ENCODE data around the gene DELE1.

DELE1 gene

DNA sequence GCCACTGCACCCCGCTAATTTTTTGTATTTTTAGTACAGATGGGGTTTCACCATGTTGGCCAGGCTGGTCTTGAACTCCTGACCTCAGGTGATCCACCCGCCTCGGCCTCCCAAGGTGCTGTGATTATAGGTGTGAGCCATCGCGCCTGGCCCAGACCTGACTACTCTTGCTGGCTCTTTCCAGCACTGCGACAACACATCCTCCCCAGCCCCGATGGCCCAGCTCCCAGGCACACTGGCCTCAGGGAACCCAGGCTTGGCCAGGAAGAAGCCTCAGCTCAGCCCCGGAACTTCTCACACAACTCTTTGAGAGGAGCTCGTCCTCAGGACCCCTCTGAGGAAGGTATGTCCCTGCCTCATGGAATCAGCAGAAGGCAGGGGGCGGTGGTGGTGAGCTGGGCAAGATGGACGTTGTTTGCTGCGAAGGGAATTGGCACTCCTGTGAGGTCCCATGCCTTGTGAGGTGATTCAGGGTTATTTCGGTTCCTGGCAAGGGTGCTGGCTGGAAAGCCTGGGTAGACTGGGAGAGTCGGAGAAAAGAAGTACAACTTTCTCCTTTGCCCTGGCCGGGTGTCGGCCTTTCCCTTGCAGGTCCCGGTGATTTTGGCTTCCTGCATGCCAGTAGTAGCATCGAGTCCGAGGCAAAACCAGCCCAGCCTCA, 5.9 kb downstream of the DELE1 start:
- DNase-seq, result no peak

DNA sequence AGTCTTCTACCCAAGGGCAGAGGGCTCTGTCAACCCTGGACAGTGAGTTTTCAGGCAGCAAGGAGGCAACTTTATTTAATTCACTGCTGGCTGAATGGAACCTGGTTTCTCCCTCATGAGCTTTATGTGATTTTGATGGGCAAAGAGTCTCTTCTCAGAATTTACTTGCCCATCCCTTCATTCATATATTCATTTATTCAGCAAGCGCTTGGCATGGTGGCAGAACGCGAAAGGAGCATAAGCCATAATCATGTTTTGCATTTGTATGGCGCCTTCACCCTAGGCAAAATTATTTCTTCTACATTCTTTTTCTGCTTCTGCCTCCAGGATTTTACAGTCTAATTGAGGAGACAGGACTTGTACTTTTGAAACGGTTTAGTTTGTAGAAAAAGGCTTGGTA, 8.0 kb downstream of the DELE1 start:
- DNase-seq, result no peak

DNA sequence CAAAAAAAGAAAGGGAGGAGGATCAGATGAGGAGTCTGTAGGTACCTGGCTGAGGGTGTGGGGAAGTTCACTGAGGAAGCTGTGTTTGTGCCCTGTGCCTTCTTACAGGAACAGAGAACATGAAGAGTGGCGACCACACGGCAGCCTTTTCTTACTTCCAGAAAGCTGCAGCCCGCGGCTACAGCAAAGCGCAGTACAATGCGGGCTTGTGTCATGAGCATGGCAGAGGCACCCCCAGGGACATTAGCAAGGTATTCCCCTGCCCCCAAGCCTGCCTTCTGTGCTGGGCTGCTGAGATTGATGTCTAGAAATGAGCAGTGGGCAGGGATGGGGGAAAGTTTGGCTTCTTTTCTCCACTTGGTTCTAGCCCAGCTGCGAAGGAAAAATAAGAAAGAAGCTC, 9.5 kb downstream of the DELE1 start:
- no peak for DNase-seq

DNA sequence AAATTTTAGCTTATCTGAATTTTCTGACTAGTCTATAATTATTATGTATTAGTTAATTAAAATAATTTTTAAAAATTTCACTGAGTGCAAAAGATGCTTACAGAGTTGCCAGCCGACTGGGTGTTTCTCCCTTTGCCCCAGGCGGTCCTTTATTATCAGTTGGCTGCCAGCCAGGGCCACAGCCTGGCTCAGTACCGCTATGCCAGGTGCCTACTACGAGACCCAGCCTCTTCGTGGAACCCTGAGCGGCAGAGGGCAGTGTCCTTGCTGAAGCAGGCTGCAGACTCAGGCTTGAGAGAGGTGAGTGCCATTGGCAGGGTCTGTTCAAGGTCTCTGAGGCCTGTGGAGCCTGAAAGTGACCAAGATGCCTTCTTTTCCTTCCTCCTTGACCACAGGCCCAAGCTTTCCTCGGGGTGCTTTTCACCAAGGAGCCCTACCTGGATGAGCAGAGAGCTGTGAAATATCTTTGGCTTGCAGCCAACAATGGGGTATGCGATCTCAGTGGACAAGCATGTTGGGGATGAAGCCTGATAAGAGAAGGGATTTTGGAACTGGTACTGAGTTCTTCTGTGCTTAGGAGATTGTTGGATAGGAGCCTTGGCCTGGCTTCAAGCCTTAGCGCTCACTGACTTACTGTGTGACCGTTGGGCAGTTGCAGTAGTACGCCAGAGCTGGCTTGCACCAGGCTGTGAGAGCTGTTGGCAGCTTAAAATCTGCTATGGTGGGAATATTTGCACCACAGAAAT, 10.6 kb downstream of the DELE1 start:
- DNase-seq, result no peak

DNA sequence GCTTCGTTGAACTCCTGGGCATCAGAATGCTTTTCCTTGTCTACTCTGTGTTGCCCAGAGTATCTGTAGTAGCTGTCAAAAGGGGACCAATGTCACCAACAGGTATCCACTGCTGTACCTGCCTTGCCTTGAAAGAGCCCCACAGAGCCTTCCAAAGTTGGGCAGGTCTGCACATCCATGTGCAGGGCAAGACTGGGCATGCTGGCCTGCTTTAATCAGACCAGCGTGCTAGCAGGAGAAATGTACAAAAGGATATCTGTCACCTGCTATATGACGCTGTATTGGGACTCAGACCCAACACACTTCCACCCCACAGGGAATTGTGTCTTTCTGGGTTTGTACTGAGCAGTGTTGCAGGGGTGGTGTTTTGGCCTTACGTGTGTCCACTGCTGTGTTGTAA, 11.9 kb downstream of the DELE1 start:
- no peak for DNase-seq

DNA sequence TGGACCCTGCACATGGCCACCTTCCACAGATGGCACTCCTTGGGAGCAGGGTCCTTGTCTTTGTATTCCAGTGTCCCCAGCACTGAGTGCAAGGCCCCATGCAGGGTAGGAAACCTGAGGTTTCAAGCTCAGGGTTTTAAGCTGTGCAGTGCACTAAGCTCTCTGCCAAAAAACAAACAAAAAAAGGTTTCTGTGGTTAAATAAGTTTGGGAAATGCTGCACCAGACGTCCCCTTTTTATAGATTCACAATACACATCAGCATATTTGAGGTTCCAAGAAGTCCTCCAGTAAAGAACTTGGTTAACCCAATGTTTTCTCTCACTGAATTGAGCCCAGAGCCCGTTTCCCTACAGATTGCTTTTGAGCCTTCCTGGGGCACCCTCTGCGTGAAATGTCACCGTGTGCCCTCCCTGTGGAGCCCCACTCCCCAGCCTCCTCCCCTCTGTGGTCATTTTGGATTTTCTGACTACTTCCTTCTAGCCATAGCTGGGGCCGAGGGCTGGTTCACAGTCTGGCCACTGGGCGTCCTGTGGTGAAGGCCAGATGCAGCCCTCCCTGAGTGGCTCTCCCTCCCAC, 17.1 kb downstream of the DELE1 start:
- no peak for DNase-seq

DNA sequence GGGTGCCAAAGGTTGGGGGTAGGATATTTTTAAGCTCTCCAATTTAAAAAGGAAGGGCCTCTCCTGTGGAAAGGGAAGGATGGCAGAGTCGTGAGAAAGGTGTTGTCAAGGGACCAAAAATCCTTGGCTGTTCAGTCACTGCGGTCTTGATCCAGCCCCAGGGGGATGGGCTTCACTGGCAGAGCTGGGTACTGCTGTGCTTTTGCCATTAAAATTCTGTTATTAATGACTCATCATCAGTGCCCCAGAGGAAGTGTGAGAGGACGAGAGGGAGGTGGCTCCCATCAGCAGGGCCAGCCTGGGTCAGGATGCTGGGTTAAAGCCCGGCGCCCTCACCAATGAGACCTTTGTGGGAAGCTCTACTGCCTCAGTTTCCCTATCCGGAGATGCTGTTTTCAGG, 17.6 kb downstream of the DELE1 start:
- no peak for DNase-seq

DNA sequence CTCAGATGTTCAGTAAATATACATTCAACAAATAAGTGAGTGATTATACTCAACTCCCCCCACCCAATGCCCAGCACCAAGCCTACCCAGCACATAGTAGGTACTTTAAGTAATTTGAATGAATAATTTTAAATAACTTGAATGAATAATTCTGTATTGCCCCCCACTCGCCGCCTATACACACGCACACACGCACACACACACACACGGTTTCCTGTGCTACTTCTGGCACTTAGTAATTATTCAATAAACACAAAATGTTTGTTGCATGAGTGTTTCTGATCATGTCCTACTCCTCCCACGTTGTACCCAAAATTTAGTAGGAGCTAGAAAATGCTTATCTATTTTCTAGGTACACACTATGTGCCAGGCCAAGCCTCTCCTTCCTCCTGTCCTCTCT, 18.1 kb downstream of the DELE1 start:
- no peak for DNase-seq

DNA sequence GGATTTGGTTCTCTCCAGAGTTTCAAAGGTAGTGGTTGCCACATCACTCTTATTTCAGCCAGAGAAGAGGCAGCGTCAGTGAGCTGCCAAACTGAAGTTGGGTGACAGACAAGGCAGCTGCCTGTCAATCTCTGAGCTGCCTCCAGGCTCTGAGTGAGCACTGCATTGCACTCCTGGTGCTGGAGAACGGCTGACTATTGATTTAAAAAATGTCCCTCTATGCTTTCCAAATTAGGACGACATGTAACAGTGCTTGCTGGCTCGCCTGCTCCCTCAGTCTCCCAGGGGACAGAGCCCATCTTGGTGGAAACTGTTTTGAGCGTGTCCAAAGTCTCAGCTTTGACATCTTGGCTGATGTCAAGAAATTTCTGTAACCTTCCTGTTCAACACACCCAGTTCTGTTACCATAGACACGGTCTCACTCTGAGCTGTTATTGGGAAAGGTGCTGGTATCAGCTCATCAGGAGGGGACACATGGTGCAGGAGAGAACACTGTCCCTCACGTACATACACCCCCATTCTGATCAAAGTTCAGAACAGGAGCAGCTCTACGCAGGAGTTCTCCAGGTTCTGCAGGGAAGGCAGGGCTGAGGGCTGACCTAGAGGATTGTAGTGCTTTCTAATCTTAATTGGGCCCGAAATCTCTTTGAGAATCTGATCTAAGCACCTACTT, 18.6 kb downstream of the DELE1 start:
- no peak for DNase-seq

DNA sequence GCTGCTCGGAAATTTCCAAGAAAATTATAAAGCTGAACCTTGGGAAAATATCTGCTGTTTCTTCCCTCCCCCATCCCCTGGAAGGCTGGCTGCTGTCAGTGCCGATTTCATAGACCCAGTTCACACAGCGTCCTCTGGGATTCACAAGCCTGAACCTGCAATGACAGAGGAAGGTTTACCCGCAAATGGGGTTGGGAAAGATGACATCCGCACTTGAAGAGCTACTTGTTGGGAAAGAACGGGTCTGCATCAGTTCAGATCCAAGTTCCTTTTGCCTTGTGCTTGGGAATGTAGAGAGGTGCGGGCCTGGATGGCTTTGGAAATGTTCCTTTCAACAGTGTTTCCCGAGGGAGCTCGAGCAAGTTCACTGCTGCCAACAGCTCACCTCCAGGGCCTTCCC, 20.4 kb downstream of the DELE1 start:
- no peak for DNase-seq

DNA sequence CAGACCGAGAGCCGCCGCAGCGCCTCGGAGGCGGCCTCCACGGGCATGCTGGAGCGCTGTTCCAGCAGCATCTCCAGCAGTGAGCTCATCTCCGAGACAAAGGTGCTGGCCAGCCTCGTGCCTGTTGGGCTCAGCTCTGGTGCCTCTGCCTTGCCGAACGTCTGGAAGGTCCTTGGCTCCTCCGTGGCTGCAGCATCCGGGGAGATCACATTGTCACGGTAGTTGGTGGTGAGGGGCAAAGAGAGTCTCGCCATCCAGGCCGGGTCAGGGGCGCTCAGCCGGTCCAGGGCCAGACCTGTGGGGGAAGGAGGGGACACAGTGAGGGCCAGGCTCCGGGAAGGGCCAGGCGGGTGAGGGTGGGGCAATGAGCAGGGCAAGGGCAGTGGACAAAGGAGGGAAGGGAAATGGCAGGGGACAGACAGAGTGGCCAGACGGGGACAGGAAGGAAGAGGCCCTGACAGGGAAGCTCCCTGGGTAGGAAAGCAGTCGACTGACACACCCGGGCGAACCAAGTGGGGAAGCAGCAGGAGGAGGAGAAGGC, 21.9 kb downstream of the DELE1 start:
- no peak for DNase-seq

DNA sequence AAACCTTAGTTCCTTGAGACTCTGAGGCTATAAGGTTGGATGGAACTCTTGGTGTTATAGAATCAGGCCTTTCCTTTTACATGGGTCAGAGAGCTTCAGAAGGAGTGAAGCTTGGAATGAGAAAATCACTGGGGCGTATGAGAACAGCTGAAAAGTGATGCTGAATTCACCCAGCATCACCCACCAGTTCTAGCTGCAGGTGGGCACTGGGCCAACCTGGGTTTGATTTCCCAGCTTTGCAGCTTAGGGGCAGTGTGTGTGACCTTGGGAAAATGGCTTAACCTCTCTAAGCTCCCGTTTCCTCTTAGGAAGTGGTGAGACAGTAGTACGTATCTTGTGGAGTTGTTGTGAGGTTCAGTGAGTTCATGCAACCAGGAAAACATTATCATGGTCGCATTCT, 23.6 kb downstream of the DELE1 start:
- no peak for DNase-seq

DNA sequence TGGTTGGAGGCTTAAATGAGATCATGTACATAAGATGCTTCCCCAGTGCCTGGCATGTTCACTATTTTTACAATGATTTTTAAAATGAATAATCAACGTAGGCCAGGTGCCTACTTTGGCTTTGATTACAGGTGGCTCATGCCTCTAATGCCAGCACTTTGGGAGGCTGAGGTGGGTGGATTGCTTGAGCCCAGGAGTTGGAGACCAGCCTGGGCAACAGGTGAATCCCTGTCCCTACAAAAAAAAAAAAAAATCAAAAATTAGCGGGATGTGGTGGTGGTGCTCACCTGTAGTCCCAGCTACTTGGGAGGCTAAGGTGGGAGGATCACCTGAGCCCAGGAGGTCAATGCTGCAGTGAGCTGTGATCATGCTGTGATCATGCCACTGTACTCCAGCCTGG, 25.1 kb downstream of the DELE1 start:
- no peak for DNase-seq

DNA sequence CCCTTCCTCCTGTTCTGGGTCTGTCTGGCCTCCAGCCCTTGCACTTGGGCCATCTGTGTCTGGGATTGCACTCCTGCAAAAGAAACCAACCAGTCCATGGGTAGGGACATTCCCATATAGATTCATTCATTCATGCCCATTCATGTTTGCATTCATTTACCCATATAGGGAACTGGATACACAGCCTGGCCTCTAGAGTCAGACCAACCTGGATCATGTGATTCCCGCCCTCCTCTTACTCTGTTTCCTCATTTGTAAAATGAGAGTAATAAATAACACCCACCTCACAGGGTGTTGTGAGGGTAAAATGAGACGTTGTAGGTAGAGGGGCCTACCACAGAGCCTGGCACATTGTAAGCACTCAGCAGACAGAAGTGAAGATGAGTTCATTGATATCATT, 25.8 kb downstream of the DELE1 start:
- no peak for DNase-seq

DNA sequence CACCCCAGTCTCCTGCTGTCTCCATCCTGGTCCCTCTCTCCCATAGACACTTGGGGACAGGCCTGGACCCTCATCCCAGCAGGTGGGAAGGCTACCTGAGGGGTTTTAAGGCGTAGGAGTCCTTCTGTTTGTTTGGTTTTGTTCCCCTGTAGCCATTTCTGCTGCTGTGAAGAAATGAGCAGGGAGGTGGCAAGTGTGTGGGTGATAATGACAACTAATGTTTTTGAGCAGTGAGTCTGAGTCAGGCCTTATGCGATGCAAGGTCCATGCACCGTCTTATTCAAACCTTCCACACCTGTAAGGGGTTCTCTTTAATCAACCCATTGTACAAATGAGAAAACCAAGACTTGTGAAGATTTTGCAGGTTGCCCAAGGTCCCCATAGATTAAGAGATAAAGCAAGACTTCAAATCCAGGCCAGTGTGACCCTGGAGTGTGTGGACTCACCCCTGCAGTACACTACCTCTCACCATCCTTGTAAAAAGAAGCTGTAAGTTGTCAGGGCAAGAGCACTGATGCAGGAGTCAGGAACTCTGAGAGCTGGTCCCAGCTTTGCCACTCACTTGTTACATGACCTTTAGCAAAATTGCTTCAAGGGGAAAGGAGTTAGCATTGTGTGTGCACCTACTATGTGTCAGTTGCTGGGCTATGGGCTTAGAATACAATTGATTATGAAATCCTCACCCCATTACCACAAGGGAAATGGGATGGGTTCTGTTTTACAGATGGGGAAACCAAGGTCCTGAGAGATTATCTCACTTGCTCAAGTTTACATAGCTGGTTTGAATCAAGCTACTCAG, 26.7 kb downstream of the DELE1 start:
- no peak for DNase-seq

DNA sequence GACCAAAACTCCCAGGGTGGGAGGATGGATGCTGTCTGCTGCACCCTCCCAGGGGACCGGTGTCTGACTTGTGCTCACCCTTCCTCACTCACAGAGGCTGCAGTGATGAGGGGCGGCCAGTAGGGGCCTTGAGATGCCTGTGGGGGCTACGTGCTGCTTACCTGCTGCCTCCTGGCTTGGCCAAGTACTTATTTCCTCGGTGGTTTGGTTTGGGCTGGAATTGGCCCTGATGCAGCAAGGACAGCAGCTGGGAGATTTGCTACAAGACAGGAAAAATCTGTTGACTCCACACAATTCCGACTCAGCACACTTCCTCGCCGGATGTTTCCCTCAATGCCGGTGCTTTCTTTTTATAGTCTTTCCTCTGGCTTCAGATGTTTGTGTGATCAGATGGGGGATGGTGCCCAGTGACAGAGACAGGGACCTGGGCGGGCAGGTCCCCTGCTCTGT, 27.7 kb downstream of the DELE1 start:
- DNase-seq, result no peak

DNA sequence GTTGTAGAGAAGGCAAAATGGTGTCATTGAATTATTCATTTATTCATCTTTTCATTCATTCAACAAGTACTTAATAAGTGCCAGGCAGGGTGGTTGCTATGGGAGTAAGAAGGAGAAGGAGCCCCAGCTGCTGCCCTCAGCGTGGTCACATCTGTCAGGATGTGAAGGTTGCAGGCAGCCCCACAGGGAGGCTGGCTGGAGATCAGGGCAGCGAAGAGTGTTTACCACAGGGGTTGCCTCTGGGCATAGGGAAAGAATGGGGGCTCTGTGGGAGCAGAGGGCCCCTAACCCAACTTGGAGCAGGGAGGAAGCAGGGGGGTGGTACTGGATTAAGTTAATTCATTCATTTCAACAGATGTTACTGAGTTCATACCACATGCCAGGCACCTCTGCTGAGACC, 28.3 kb downstream of the DELE1 start:
- DNase-seq, result no peak

DNA sequence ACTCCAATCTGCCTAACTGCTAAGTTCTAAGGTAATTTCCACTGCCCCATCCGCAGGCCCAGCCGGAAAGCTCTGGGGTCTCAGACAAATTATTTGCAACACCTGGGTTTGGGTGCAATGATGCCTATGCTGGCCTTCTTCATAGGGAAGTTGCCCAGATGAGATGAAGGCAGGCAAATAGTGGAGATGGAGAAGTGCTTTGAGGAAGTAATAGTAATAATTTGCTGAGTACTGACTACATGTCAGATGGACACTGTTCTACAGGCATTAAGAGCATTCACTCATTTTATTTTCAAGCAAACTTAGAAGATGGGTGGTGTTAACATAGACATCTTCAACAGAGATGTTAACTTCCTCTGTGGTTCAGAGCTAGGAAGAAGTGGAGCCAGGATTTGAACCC, 30.5 kb downstream of the DELE1 start:
- no peak for DNase-seq

DNA sequence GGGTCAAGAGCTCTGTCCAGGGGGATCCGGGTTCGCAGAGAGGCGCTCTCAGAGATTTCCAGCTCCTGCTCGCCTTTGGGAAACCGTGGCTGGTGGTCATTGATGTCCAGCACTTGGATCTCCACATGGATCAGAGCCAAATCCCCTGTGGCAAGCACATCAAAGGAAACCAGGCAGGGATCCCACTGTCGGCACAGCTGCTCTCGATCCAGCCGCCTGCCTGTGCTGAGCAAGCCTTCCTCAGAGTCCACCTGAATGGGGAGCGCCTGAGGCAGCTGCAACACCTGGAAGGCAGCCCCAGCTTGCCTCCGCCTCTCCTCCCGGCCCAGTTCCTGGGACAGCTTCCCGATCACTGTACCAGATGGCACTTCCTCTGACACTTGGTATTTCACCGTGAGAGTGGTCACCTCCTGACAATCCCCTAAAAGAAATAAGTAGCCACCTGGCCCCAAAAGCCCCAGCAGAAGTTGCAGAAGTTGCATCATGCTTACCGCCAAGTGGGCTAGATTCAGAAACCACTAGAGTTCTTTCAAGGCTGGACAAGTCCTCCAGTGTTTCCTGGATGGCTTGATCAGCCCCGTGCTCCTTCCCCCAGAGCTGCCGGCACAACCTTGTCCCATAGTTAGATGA, 33.8 kb downstream of the DELE1 start:
- DNase-seq, result no peak

DNA sequence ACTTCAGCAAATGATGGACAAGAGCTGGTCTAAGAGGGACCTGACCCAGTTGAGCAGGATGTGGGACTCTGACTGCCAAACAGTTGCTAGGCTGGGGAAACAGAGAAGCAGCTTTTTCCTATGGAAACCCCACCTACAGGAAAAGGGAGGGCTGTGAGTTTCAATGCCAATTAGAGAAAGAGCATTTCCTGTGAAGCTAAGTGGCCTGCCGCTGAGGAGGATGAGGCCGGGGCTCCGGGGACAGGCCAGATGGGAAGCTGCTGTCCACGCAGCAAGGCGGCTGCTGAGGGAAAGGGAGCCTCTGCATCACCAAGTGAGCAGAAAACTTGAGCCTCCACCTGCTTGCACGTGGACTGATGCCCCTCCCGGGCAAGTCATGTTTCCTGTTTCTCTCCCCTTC, 34.4 kb downstream of the DELE1 start, which contains the start of gene PCDH12:
Gene PCDH12 (minus strand): TSS at position 90 of the 400 bp plus-strand sequence. CDS start 351 bp downstream, outside the sequence.
- DNase-seq, result no peak

DNA sequence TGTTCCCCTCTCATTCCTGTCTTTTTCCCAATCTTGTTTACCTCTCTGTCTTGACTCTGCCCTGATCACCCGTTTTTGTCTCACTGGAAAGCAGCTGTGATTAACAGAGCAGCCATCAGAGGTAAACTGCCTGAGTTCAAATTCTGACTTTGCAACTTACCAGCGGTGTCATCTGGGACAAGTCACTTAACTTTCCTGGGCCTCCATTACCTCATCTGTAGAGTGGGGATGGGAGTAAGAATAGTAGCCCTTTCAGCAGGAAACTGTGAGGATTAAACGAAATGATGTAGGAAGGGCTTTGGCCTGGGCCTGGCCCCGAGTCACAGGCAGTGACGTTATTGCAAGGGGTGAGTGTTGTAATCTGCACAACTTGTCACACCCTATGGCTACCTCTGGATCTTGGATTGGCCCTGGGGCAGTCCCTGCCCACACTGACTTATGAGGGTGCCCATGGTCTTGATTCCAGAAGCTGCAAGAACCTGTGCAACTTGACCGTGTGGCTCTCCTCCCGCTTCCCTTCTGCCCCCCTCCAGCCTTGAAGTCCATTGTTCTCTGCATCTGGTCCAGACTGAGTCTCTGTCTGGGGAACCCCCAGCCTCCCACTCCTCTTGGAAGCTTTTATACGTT, 35.0 kb downstream of the DELE1 start:
- DNase-seq, result no peak

DNA sequence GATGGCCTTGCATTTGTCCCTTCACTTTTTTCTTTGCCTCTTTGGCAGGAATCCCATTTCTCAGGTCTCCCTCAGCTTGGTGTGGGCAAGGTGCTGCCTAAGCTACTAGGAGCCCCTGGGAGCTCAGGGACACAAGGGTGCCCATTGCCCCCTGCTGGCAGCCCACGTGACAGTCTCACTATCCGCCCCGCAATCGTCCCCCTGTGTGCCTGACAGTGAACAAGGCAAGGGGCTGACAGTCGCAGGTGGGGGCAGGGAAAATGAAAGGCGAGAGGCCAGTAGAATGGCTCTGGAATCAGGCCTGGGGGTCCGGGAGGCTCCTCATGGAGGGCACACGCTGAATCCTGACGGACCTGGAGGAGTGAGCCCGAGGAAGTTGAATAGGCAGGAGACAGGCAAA, 36.3 kb downstream of the DELE1 start:
- DNase-seq, result no peak
